ENCODE data around the gene APLP2.
"Not testable (repeated sequence)": the region's sequence is repeated elsewhere in the genome, so short reads cannot be mapped to it uniquely, and the experiment has no call there.

The APLP2 gene

GRCh38 chr11:130097285-130097684, 27.6 kb downstream of the APLP2 start:
- Mint-ChIP-seq H3K27me3 (no peaks in the 10 kb centered on the region), H3K4me3 (no peak overlapping the region), H3K36me3 (ENCODE audit: insufficient read depth) (peaks cover 5% of the 10 kb centered on the region), H3K4me1 (peaks cover 30% of the 10 kb centered on the region), H3K27ac (ENCODE audit: low read depth) (no peak overlapping the region), H3K9me3 (no peaks in the 10 kb centered on the region)
- DNase-seq (ENCODE audit: low spot score in 2 of 2), result no peak
- no peak for ATAC-seq (replicated peaks; ENCODE audit: extremely low read depth, poor library complexity, severe bottlenecking)

DNA sequence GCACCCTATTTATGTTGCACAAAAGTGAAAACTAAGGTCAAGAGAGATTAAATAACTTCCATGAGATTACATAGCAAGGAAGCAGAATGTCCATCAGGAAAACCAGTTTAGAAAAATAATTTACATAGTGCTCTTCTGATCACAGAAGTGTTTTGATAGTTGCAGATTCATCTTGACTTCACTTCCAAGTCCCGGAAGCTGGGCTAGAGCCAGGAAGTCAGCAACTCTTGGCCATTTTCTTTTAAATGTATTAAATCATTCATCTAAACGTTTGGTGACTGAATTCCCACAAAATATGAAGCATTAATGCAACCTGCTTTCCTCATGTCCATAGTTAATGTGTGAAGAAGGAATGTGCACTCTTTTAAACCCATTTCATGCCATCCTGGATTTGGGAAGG, 29.7 kb downstream of the APLP2 start:
- Mint-ChIP-seq H3K27ac (ENCODE audit: low read depth) (no peak overlapping the region), H3K36me3 (ENCODE audit: insufficient read depth) (peaks cover 7% of the 10 kb centered on the region), H3K4me3 (no peak overlapping the region), H3K9me3 (no peaks in the 10 kb centered on the region), H3K4me1 (peaks cover 23% of the 10 kb centered on the region), H3K27me3 (no peaks in the 10 kb centered on the region)
- DNase-seq (ENCODE audit: low spot score in 2 of 2) (no peak), ATAC-seq (replicated peaks; ENCODE audit: extremely low read depth, poor library complexity, severe bottlenecking) (no peak)

DNA sequence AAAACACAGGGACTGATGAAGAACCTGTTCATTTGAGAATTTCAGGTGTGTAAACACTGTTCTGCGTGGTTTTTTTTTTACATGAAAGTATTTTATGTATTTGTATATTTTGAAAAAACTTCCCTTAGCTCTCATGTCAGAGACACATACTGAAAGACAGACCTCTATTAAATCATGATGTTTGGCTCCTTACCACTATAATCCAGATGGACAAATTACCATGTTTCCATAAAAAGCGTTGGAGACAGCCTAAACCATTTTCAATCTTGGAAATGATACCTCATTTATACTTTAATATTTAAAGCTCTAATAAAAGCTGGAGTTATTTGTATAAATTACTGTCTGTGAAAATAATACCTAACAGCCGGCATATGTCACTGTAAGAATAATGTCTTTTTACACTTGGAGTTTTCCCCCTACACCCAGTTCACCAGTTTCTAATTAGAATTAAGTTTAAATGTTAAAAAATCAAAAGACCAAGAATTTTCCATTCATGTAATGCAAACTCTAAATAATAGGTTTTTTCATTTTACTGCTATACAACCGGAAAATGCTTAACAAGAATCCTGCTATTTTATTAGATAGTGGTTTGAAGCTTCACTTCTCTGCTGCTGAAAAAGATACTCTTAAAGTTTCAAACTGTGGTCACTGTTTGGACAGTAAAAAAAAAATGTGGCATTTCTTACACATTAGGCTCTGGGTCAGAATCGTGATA, 30.8 kb downstream of the APLP2 start:
- Mint-ChIP-seq H3K4me3 (no peak overlapping the region), H3K36me3 (ENCODE audit: insufficient read depth) (peaks cover 7% of the 10 kb centered on the region), H3K27ac (ENCODE audit: low read depth) (no peak overlapping the region), H3K27me3 (no peaks in the 10 kb centered on the region), H3K4me1 (peaks cover 12% of the 10 kb centered on the region), H3K9me3 (no peaks in the 10 kb centered on the region)
- DNase-seq (ENCODE audit: low spot score in 2 of 2), result no peak
- ATAC-seq (replicated peaks; ENCODE audit: extremely low read depth, poor library complexity, severe bottlenecking), result no peak

DNA sequence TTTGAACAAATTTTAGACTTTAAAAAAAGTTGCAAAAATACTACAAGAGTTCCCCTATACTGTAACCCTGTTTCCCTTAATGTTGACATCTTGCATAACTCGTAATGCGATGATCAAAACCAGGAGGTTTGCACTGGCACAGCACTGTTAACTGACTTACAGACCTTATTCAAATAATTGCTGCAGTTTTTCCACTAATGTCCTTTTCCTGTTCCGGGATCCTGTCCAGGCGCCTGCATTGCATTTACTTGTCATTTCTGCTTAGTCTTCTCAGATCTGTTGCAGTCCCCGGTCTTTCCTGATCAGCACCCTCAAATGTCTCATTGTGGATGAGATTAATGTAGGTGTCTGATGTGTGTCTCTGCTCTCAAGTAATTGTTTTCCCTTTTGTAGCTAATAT, 32.0 kb downstream of the APLP2 start:
- DNase-seq (ENCODE audit: low spot score in 2 of 2), result no peak
- no peak overlapping the region for H3K27ac Mint-ChIP-seq (ENCODE audit: low read depth)
- ATAC-seq (replicated peaks; ENCODE audit: extremely low read depth, poor library complexity, severe bottlenecking), result no peak
- no peaks in the 10 kb centered on the region for H3K27me3 Mint-ChIP-seq
- H3K4me3 Mint-ChIP-seq, result no peak overlapping the region
- H3K9me3 Mint-ChIP-seq, result no peaks in the 10 kb centered on the region
- H3K36me3 Mint-ChIP-seq (ENCODE audit: insufficient read depth), result peaks cover 3% of the 10 kb centered on the region
- peaks cover 15% of the 10 kb centered on the region for H3K4me1 Mint-ChIP-seq

GRCh38 chr11:130102301-130103249, 32.9 kb downstream of the APLP2 start:
- no peaks in the 10 kb centered on the region for H3K9me3 Mint-ChIP-seq
- ATAC-seq (replicated peaks; ENCODE audit: extremely low read depth, poor library complexity, severe bottlenecking) (no peak), DNase-seq (ENCODE audit: low spot score in 2 of 2) (no peak)
- peaks cover 15% of the 10 kb centered on the region for H3K4me1 Mint-ChIP-seq
- H3K27ac Mint-ChIP-seq (ENCODE audit: low read depth), result no peak overlapping the region
- no peaks in the 10 kb centered on the region for H3K27me3 Mint-ChIP-seq
- H3K36me3 Mint-ChIP-seq (ENCODE audit: insufficient read depth), result peaks cover 3% of the 10 kb centered on the region
- H3K4me3 Mint-ChIP-seq, result no peak overlapping the region

- Mint-ChIP-seq H3K4me3 (no peak overlapping the region), H3K27me3 (no peaks in the 10 kb centered on the region), H3K36me3 (ENCODE audit: insufficient read depth) (peaks cover 3% of the 10 kb centered on the region), H3K27ac (ENCODE audit: low read depth) (no peak overlapping the region), H3K4me1 (peaks cover 15% of the 10 kb centered on the region), H3K9me3 (no peaks in the 10 kb centered on the region)
- ATAC-seq (replicated peaks; ENCODE audit: extremely low read depth, poor library complexity, severe bottlenecking), result no peak
- no peak for DNase-seq (ENCODE audit: low spot score in 2 of 2)
These were observed 33.7 kb downstream of the APLP2 start for GRCh38 chr11:130103296-130103814.

DNA sequence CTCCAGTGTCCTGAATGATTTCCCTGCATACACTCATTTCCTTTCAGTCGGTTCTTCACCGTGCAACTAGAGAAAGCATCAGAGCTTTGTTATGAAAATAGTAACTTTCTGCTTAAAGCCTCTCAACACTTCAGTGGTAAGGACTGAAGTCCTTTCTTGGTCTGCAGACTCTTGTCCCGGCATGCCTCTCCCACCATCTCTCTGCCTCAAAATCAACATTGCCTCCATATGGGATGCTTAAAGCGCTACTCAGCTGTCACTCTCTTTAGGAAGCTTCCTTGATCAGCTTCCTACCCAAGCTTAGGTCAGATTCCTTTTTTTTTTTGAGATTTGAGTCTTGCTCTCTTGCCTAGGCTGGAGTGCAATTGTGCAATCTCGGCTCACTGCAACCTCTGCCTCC, 36.7 kb downstream of the APLP2 start:
- DNase-seq (ENCODE audit: low spot score in 2 of 2) (no peak), ATAC-seq (replicated peaks; ENCODE audit: extremely low read depth, poor library complexity, severe bottlenecking) (no peak)
- Mint-ChIP-seq H3K27me3 (no peaks in the 10 kb centered on the region), H3K4me3 (no peak overlapping the region), H3K27ac (ENCODE audit: low read depth) (no peak overlapping the region), H3K36me3 (ENCODE audit: insufficient read depth) (peaks cover 10% of the 10 kb centered on the region), H3K4me1 (peaks cover 9% of the 10 kb centered on the region), H3K9me3 (no peaks in the 10 kb centered on the region)

DNA sequence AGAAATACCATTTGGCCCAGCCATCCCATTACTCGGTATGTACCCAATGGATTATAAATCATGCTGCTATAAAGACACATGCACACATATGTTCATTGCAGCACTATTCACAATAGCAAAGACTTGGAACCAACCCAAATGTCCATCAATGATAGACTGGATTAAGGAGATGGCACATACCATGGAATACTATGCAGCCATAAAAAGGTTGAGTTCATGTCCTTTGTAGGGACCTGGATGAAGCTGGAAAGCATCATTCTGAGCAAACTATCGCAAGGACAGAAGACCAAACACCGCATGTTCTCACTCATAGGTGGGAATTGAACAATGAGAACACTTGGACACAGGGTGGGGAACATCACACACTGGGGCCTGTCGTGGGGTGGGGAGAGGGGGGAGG, 39.0 kb downstream of the APLP2 start:
- not testable (repeated sequence) for H3K27me3 Mint-ChIP-seq; DNase-seq (ENCODE audit: low spot score in 2 of 2); H3K9me3 Mint-ChIP-seq; H3K4me3 Mint-ChIP-seq; H3K27ac Mint-ChIP-seq (ENCODE audit: low read depth); ATAC-seq (replicated peaks; ENCODE audit: extremely low read depth, poor library complexity, severe bottlenecking)
- Mint-ChIP-seq H3K4me1 (peaks cover 13% of the 10 kb centered on the region), H3K36me3 (ENCODE audit: insufficient read depth) (peaks cover 11% of the 10 kb centered on the region)

GRCh38 chr11:130109386-130109785, 39.7 kb downstream of the APLP2 start:
- ATAC-seq (replicated peaks; ENCODE audit: extremely low read depth, poor library complexity, severe bottlenecking), result no peak
- no peak overlapping the region for H3K27ac Mint-ChIP-seq (ENCODE audit: low read depth)
- H3K27me3 Mint-ChIP-seq, result no peaks in the 10 kb centered on the region
- no peak overlapping the region for H3K4me3 Mint-ChIP-seq
- H3K36me3 Mint-ChIP-seq (ENCODE audit: insufficient read depth), result peaks cover 11% of the 10 kb centered on the region
- no peaks in the 10 kb centered on the region for H3K9me3 Mint-ChIP-seq
- no peak for DNase-seq (ENCODE audit: low spot score in 2 of 2)
- peaks cover 13% of the 10 kb centered on the region for H3K4me1 Mint-ChIP-seq

- no peak for ATAC-seq (replicated peaks; ENCODE audit: extremely low read depth, poor library complexity, severe bottlenecking)
- no peak overlapping the region for H3K27ac Mint-ChIP-seq (ENCODE audit: low read depth)
These were observed 40.8 kb downstream of the APLP2 start for GRCh38 chr11:130110339-130111108.

GRCh38 chr11:130112071-130112830, 42.6 kb downstream of the APLP2 start:
- ATAC-seq (replicated peaks; ENCODE audit: extremely low read depth, poor library complexity, severe bottlenecking) (no peak), DNase-seq (ENCODE audit: low spot score in 2 of 2) (no peak)
- Mint-ChIP-seq H3K27ac (ENCODE audit: low read depth) (no peak overlapping the region), H3K4me3 (no peak overlapping the region), H3K36me3 (ENCODE audit: insufficient read depth) (peaks cover 11% of the 10 kb centered on the region), H3K27me3 (no peaks in the 10 kb centered on the region), H3K4me1 (peaks cover 4% of the 10 kb centered on the region), H3K9me3 (no peaks in the 10 kb centered on the region)

More at GRCh38 chr11:130110339-130111108, 40.8 kb downstream of the APLP2 start:
- no peak overlapping the region for H3K4me3 Mint-ChIP-seq
- DNase-seq (ENCODE audit: low spot score in 2 of 2), result no peak
- H3K27me3 Mint-ChIP-seq, result no peaks in the 10 kb centered on the region
- no peaks in the 10 kb centered on the region for H3K9me3 Mint-ChIP-seq
- H3K4me1 Mint-ChIP-seq, result peaks cover 13% of the 10 kb centered on the region
- peaks cover 11% of the 10 kb centered on the region for H3K36me3 Mint-ChIP-seq (ENCODE audit: insufficient read depth)

DNA sequence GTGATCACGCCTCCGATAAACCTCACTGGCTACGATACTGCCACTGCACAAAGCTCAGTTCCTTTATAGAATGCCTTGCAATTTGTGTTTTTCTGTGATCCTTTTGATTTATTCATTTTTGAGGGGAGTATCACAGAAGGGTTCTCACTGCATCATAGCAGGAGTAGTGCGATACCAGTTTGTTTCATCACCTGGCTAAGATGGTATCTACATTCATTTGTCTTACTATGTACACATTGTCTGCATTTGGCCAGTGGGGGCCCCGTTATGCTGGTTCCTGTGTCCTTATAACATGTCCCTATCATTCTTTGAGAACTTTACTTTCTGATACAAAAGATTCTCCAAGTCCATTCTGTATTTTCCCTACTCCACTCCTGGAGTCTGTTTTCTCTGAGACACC, 44.6 kb downstream of the APLP2 start:
- H3K27ac Mint-ChIP-seq (ENCODE audit: low read depth), result no peak overlapping the region
- H3K36me3 Mint-ChIP-seq (ENCODE audit: insufficient read depth), result peaks cover 11% of the 10 kb centered on the region
- H3K27me3 Mint-ChIP-seq, result no peaks in the 10 kb centered on the region
- peaks cover 17% of the 10 kb centered on the region for H3K4me1 Mint-ChIP-seq
- no peak overlapping the region for H3K4me3 Mint-ChIP-seq
- no peak for DNase-seq (ENCODE audit: low spot score in 2 of 2)
- no peaks in the 10 kb centered on the region for H3K9me3 Mint-ChIP-seq
- no peak for ATAC-seq (replicated peaks; ENCODE audit: extremely low read depth, poor library complexity, severe bottlenecking)

All from central memory CD8-positive, alpha-beta T cell (primary cell).